Measurements from ENCODE around the gene HOXD3. TPM values are rescaled to one million over a fixed set of nuclear protein-coding genes. Genes with fewer than 3 reads are reported as not detected.
A peak's percentile ranks its signal among the peaks of the same experiment; 100 is the strongest.

Gene HOXD3
- 1 to 10 TPM in 1 of 4 donors, under 1 TPM in 2, not detected in 1; 0.36 to 1.7 (median 0.64) TPM for total RNA-seq

- DNase-seq, result no peak
- TF ChIP-seq POLR2A (IDR thresholded peaks at IDR 0.05), result no peak
- TF ChIP-seq, protein P1, sequence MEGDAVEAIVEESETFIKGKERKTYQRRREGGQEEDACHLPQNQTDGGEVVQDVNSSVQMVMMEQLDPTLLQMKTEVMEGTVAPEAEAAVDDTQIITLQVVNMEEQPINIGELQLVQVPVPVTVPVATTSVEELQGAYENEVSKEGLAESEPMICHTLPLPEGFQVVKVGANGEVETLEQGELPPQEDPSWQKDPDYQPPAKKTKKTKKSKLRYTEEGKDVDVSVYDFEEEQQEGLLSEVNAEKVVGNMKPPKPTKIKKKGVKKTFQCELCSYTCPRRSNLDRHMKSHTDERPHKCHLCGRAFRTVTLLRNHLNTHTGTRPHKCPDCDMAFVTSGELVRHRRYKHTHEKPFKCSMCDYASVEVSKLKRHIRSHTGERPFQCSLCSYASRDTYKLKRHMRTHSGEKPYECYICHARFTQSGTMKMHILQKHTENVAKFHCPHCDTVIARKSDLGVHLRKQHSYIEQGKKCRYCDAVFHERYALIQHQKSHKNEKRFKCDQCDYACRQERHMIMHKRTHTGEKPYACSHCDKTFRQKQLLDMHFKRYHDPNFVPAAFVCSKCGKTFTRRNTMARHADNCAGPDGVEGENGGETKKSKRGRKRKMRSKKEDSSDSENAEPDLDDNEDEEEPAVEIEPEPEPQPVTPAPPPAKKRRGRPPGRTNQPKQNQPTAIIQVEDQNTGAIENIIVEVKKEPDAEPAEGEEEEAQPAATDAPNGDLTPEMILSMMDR (IDR thresholded peaks at IDR 0.05 in 4 of 5, conservative IDR thresholded peaks at IDR 0.05 in 1 of 5), result no peak
- Histone ChIP-seq H3K36me3 (no peaks in the 10 kb centered on the region), H3K9me3 (no peaks in the 10 kb centered on the region), H3K4me1 (peaks cover 4 to 5% of the 10 kb centered on the region in 2 donors), H3K27me3 (peaks cover 43 to 63% (median 53%) of the 10 kb centered on the region in 3 donors), H3K27ac (no peak within 1 kb of the TSS), H3K4me3 (peak within 1 kb of the TSS in 3 of 4 donors; percentile 8 to 41 (median 30))
- in situ Hi-C loops (cut with MboI; ENCODE audit: low sequenced_read_pairs in 4 of 4) (no loop called here), intact Hi-C loops (cut with DNase I; ENCODE audit: low total_unique reads) (no loop called here)
- ATAC-seq, result no peak
These were observed at the start of gene HOXD3 for GRCh38 chr2:176156807-176157498. Gene HOXD3, plus strand, starts transcription at chr2:176157307. Its CDS starts 11,808 bp downstream, at chr2:176169115.

GRCh38 chr2:176107731-176108181 is 49.4 kb upstream of the HOXD3 start:
- intact Hi-C loops (cut with DNase I; ENCODE audit: low total_unique reads) (no loop called here), in situ Hi-C loops (cut with MboI; ENCODE audit: low sequenced_read_pairs in 4 of 4) (loop anchor here in 2 of 4 donors (25.0 kb wide), 1 partner anchor 705 kb away; no protein-coding TSS in a partner anchor)
- Histone ChIP-seq H3K4me1 (peaks cover 14 to 16% of the 10 kb centered on the region in 2 donors), H3K27me3 (peaks cover 92 to 96% (median 96%) of the 10 kb centered on the region in 3 donors), H3K4me3 (peak overlapping the region in 1 of 4 donors; percentile 24), H3K9me3 (no peaks in the 10 kb centered on the region), H3K36me3 (no peaks in the 10 kb centered on the region), H3K27ac (no peak overlapping the region)
- TF ChIP-seq, protein P1 (IDR thresholded peaks at IDR 0.05 in 4 of 5, conservative IDR thresholded peaks at IDR 0.05 in 1 of 5), result no peak
- TF ChIP-seq POLR2A (IDR thresholded peaks at IDR 0.05), result no peak
- DNase-seq (no peak), ATAC-seq (no peak)

- Histone ChIP-seq H3K4me1 (peaks cover 9 to 12% of the 10 kb centered on the region in 2 donors), H3K27ac (no peak overlapping the region), H3K36me3 (no peaks in the 10 kb centered on the region), H3K4me3 (no peak overlapping the region), H3K9me3 (no peaks in the 10 kb centered on the region), H3K27me3 (peaks cover 93 to 96% (median 96%) of the 10 kb centered on the region in 3 donors)
- TF ChIP-seq, protein P1 (IDR thresholded peaks at IDR 0.05 in 4 of 5, conservative IDR thresholded peaks at IDR 0.05 in 1 of 5), result no peak
- in situ Hi-C loops (cut with MboI; ENCODE audit: low sequenced_read_pairs in 4 of 4) (loop anchor here in 2 of 4 donors (25.0 kb wide), 1 partner anchor 703 kb away; no protein-coding TSS in a partner anchor), intact Hi-C loops (cut with DNase I; ENCODE audit: low total_unique reads) (no loop called here)
- no peak for ATAC-seq
- no peak for DNase-seq
These were observed 47.8 kb upstream of the HOXD3 start for GRCh38 chr2:176109192-176109901.

GRCh38 chr2:176109946-176110345 is 47.2 kb upstream of the HOXD3 start:
- Histone ChIP-seq H3K27me3 (peaks cover 93 to 96% (median 96%) of the 10 kb centered on the region in 3 donors), H3K27ac (no peak overlapping the region), H3K4me1 (peaks cover 6 to 10% of the 10 kb centered on the region in 2 donors), H3K4me3 (no peak overlapping the region), H3K9me3 (no peaks in the 10 kb centered on the region), H3K36me3 (no peaks in the 10 kb centered on the region)
- TF ChIP-seq, protein P1 (IDR thresholded peaks at IDR 0.05 in 4 of 5, conservative IDR thresholded peaks at IDR 0.05 in 1 of 5), result no peak
- no peak for TF ChIP-seq POLR2A (IDR thresholded peaks at IDR 0.05)
- in situ Hi-C loops (cut with MboI; ENCODE audit: low sequenced_read_pairs in 4 of 4) (loop anchor here in 2 of 4 donors (25.0 kb wide), 1 partner anchor 702 kb away; no protein-coding TSS in a partner anchor), intact Hi-C loops (cut with DNase I; ENCODE audit: low total_unique reads) (loop anchor here (5.0 kb wide), 1 partner anchor 33 kb away; no protein-coding TSS in a partner anchor)
- ATAC-seq (no peak), DNase-seq (no peak)
